Measurements from ENCODE around the gene GNPAT. TPM values are rescaled to one million over a fixed set of nuclear protein-coding genes. Genes with fewer than 3 reads are reported as not detected.
A peak's percentile ranks its signal among the peaks of the same experiment; 100 is the strongest.

GNPAT gene
- total RNA-seq, 3 donors from 2014 or later: 31.7 to 45.8 (median 32.7) TPM

- intact Hi-C loops (cut with DNase I, micrococcal nuclease): no loop called here
- Histone ChIP-seq H3K4me3 (no peak overlapping the region), H3K9me3 (no peaks in the 10 kb centered on the region), H3K4me1 (ENCODE audit: low read depth) (peaks cover 58% of the 10 kb centered on the region), H3K36me3 (ENCODE audit: low read depth) (peaks cover 5% of the 10 kb centered on the region)
- ATAC-seq (no peak), DNase-seq (no peak)
- no peak for TF ChIP-seq CTCF (IDR thresholded peaks at IDR 0.05)
These were observed 2.7 kb upstream of the GNPAT start for GRCh38 chr1:231238298-231238697.

- H3K4me1 ChIP-seq (ENCODE audit: low read depth): peaks cover 44% of the 10 kb centered on the region
- DNase-seq (peak in 1 of 3 donors; percentile 55), ATAC-seq (peak; percentile 15)
- H3K4me3 ChIP-seq: peak overlapping the region; percentile 69
- intact Hi-C loops (cut with DNase I, micrococcal nuclease): no loop called here
- TF ChIP-seq CTCF (IDR thresholded peaks at IDR 0.05): no peak
- H3K9me3 ChIP-seq: no peaks in the 10 kb centered on the region
- H3K36me3 ChIP-seq (ENCODE audit: low read depth): no peaks in the 10 kb centered on the region
These were observed 505 bp upstream of the GNPAT start for GRCh38 chr1:231240531-231240882.

- no peaks in the 10 kb centered on the region for H3K9me3 ChIP-seq
- no peaks in the 10 kb centered on the region for H3K36me3 ChIP-seq (ENCODE audit: low read depth)
- no peak for TF ChIP-seq CTCF (IDR thresholded peaks at IDR 0.05)
- H3K4me1 ChIP-seq (ENCODE audit: low read depth): peaks cover 31% of the 10 kb centered on the region
- DNase-seq (peak in 2 of 3 donors; percentile 54 to 57), ATAC-seq (peak; percentile 69)
- intact Hi-C loops (cut with DNase I, micrococcal nuclease): no loop called here
- H3K4me3 ChIP-seq: peak overlapping the region; percentile 69
These were observed 738 bp downstream of the GNPAT start for GRCh38 chr1:231241750-231242149.

- intact Hi-C loops (cut with DNase I, micrococcal nuclease): no loop called here
- Histone ChIP-seq H3K36me3 (ENCODE audit: low read depth) (no peaks in the 10 kb centered on the region), H3K9me3 (no peaks in the 10 kb centered on the region), H3K4me3 (no peak overlapping the region), H3K4me1 (ENCODE audit: low read depth) (peaks cover 23% of the 10 kb centered on the region)
- TF ChIP-seq CTCF (IDR thresholded peaks at IDR 0.05): no peak
- DNase-seq (no peak), ATAC-seq (no peak)
These were observed 1.6 kb downstream of the GNPAT start for GRCh38 chr1:231242516-231243198.

GRCh38 chr1:231248778-231249177 lies 7.8 kb downstream of the GNPAT start:
- no peaks in the 10 kb centered on the region for H3K9me3 ChIP-seq
- H3K36me3 ChIP-seq (ENCODE audit: low read depth): no peaks in the 10 kb centered on the region
- DNase-seq (no peak), ATAC-seq (peak; percentile 70)
- no peak for TF ChIP-seq CTCF (IDR thresholded peaks at IDR 0.05)
- H3K4me1 ChIP-seq (ENCODE audit: low read depth): no peaks in the 10 kb centered on the region
- no peak overlapping the region for H3K4me3 ChIP-seq
- intact Hi-C loops (cut with DNase I, micrococcal nuclease): no loop called here

- no peak for DNase-seq
- no peak for ATAC-seq
- TF ChIP-seq CTCF (IDR thresholded peaks at IDR 0.05): no peak
- no peaks in the 10 kb centered on the region for H3K4me1 ChIP-seq (ENCODE audit: low read depth)
- H3K36me3 ChIP-seq (ENCODE audit: low read depth): no peaks in the 10 kb centered on the region
- intact Hi-C loops (cut with DNase I, micrococcal nuclease): no loop called here
- H3K4me3 ChIP-seq: no peak overlapping the region
- H3K9me3 ChIP-seq: no peaks in the 10 kb centered on the region
These were observed 11.3 kb downstream of the GNPAT start for GRCh38 chr1:231252336-231252735.

All from mucosa of descending colon (tissue), 3 donors.